Superior temporal gyrus (tissue), 1 donor: Measurements from ENCODE around the gene FYTTD1.

Experiments
- DNase-seq: peaks from one replicate; pipeline ENCODE4 v3.0.0-alpha.2; 2016; ENCODE audit errors: extremely low spot score

FYTTD1 gene

GRCh38 chr3:197791892-197792647 is 42.4 kb downstream of the FYTTD1 start:
- no peak for DNase-seq

- DNase-seq: no peak
These were observed 43.6 kb downstream of the FYTTD1 start for GRCh38 chr3:197793247-197793646.

GRCh38 chr3:197794115-197794514 is 44.4 kb downstream of the FYTTD1 start:
- no peak for DNase-seq

- DNase-seq: no peak
These were observed 45.5 kb downstream of the FYTTD1 start for GRCh38 chr3:197795200-197795599.

GRCh38 chr3:197796087-197796486 is 46.4 kb downstream of the FYTTD1 start:
- no peak for DNase-seq

GRCh38 chr3:197798863-197799262 is 49.2 kb downstream of the FYTTD1 start:
- no peak for DNase-seq

GRCh38 chr3:197800379-197800778 is 50.7 kb downstream of the FYTTD1 start:
- no peak for DNase-seq

- DNase-seq: no peak
These were observed 52.5 kb downstream of the FYTTD1 start for GRCh38 chr3:197801891-197802778.

GRCh38 chr3:197802779-197803459 is 53.2 kb downstream of the FYTTD1 start:
- DNase-seq: no peak

GRCh38 chr3:197804511-197804910 is 54.8 kb downstream of the FYTTD1 start:
- DNase-seq: no peak

- peak; percentile 39 for DNase-seq
These were observed 58.4 kb downstream of the FYTTD1 start for GRCh38 chr3:197807969-197808587.

GRCh38 chr3:197809356-197810020 is 59.8 kb downstream of the FYTTD1 start:
- DNase-seq: peak; percentile 46

GRCh38 chr3:197810901-197811300 is 61.2 kb downstream of the FYTTD1 start:
- no peak for DNase-seq

GRCh38 chr3:197811343-197811742 is 61.7 kb downstream of the FYTTD1 start:
- DNase-seq: peak; percentile 60

- no peak for DNase-seq
These were observed 64.7 kb downstream of the FYTTD1 start for GRCh38 chr3:197814372-197814771.

GRCh38 chr3:197820550-197821335 is 71.1 kb downstream of the FYTTD1 start:
- DNase-seq: no peak

- DNase-seq: no peak
These were observed 79.8 kb downstream of the FYTTD1 start for GRCh38 chr3:197829397-197830045.

- DNase-seq: no peak
These were observed 80.8 kb downstream of the FYTTD1 start for GRCh38 chr3:197830308-197830966.

GRCh38 chr3:197830967-197831313 is 81.3 kb downstream of the FYTTD1 start:
- DNase-seq: no peak
